ENCODE results near the gene TBC1D2.

- TF ChIP-seq CTCF (IDR thresholded peaks at IDR 0.05) (no peak), ZNF532 (CRISPR knock-in tag; IDR thresholded peaks at IDR 0.05; ENCODE audit: borderline replicate concordance) (no peak), ZMAT4 (CRISPR knock-in tag; IDR thresholded peaks at IDR 0.05) (no peak), CREB1 (CRISPR knock-in tag; IDR thresholded peaks at IDR 0.05) (no peak), MAX (CRISPR knock-in tag; IDR thresholded peaks at IDR 0.05) (no peak), KAT7 (CRISPR knock-in tag; IDR thresholded peaks at IDR 0.05; ENCODE audit: borderline replicate concordance) (no peak), PREB (CRISPR knock-in tag; IDR thresholded peaks at IDR 0.05; ENCODE audit: borderline replicate concordance) (no peak), FOXJ3 (CRISPR knock-in tag; IDR thresholded peaks at IDR 0.05; ENCODE audit: borderline replicate concordance) (no peak)
Measured at GRCh38 chr9:98230789-98231188, 24.7 kb downstream of the TBC1D2 start.

Data from WTC11 (cell line).